ENCODE measurements around the gene COPS4.

- TF ChIP-seq CTCF (conservative IDR thresholded peaks at IDR 0.05) (no peak), EZH2 (IDR thresholded peaks at IDR 0.05; ENCODE audit: low read depth) (no peak)
Observed at GRCh38 chr4:83040269-83040668, 5.3 kb downstream of the COPS4 start.
